Neural cell (in vitro differentiated cells): Measurements from ENCODE around the gene CTR9. TPM values are rescaled to one million over a fixed set of nuclear protein-coding genes. Genes with fewer than 3 reads are reported as not detected.

ENCODE experiments used
- H2AFZ ChIP-seq: fragments of 200-600, 300-800 bp; sonication (generic), shearing (Covaris generic); 2 replicates; pipeline ENCODE4 v1.6.0; 2014; ENCODE audit warnings: low read depth, mild to moderate bottlenecking, antibody characterized with exemption, low read length, moderate library complexity
- H3F3A ChIP-seq: fragments of 200-600 bp; shearing (Covaris generic); 2 replicates; pipeline ENCODE4 v1.6.1; 2016; ENCODE audit warnings: mild to moderate bottlenecking, moderate library complexity, mixed read lengths, antibody characterized with exemption, low read length; ENCODE audit not compliant: insufficient read depth, poor library complexity, severe bottlenecking
- H3K27ac ChIP-seq: fragments of 200-600, 300-800 bp; sonication (generic), shearing (Covaris generic); 2 replicates; pipeline ENCODE4 v1.5.1; 2014; ENCODE audit warnings: mild to moderate bottlenecking, low read length, moderate library complexity
- H3K27me3 ChIP-seq: fragments of 300-800, 200-600 bp; sonication (generic), shearing (Covaris generic); 2 replicates; pipeline ENCODE4 v1.6.0; 2014; ENCODE audit warnings: mild to moderate bottlenecking, low read depth, low read length, moderate library complexity; ENCODE audit not compliant: insufficient read depth
- H3K36me3 ChIP-seq: fragments of 300-800, 200-600 bp; sonication (generic), shearing (Covaris generic); 2 replicates; pipeline ENCODE4 v1.5.1; 2014; ENCODE audit warnings: mild to moderate bottlenecking, antibody characterized with exemption, low read length, moderate library complexity; ENCODE audit not compliant: insufficient read depth
- H3K4me2 ChIP-seq: fragments of 300-800, 200-600 bp; sonication (generic), shearing (Covaris generic); 2 replicates; pipeline ENCODE4 v1.6.0; 2014; ENCODE audit warnings: mild to moderate bottlenecking, low read length
- H3K4me3 ChIP-seq: fragments of 300-800, 200-600 bp; sonication (generic), shearing (Covaris generic); 2 replicates; pipeline ENCODE4 v1.5.1; 2014; ENCODE audit warnings: mild to moderate bottlenecking, low read length, moderate library complexity
- H3K79me2 ChIP-seq: fragments of 200-600 bp; shearing (Covaris generic); replicated peaks from 2 replicates; pipeline ENCODE4 v1.6.0; 2014; ENCODE audit warnings: mild to moderate bottlenecking, low read length, moderate library complexity; ENCODE audit not compliant: insufficient read depth
- H3K9ac ChIP-seq: fragments of 300-800, 200-600 bp; sonication (generic), shearing (Covaris generic); 2 replicates; pipeline ENCODE4 v1.6.1; 2016; ENCODE audit warnings: mild to moderate bottlenecking, low read length, mixed read lengths
- H3K9me2 ChIP-seq: fragments of 200-600 bp; shearing (Covaris generic); 2 replicates; pipeline ENCODE4 v1.6.1; 2016; ENCODE audit warnings: mild to moderate bottlenecking, low read length, mixed read lengths; ENCODE audit not compliant: insufficient read depth
- H3K9me3 ChIP-seq: fragments of 200-600, 300-800 bp; sonication (generic), shearing (Covaris generic); 2 replicates; pipeline ENCODE4 v1.6.1; 2016; ENCODE audit warnings: mild to moderate bottlenecking, mixed run types, low read length, moderate library complexity, mixed read lengths
- H4K20me1 ChIP-seq: fragments of 200-600 bp; shearing (Covaris generic); 2 replicates; pipeline ENCODE4 v1.6.1; 2016; ENCODE audit warnings: mild to moderate bottlenecking, mixed run types; ENCODE audit not compliant: insufficient read depth
- EP300 ChIP-seq: fragments of 450-650 bp; conservative IDR thresholded peaks from 2 replicates; pipeline ENCODE4 v1.6.1; 2014; ENCODE audit warnings: antibody characterized with exemption, mild to moderate bottlenecking, moderate library complexity; ENCODE audit not compliant: poor library complexity, severe bottlenecking
- EZH2 ChIP-seq: fragments of 200-600, 300-800 bp; shearing (Covaris generic), sonication (generic); IDR thresholded peaks from 2 replicates; pipeline ENCODE4 v1.6.1; 2014; ENCODE audit warnings: antibody characterized with exemption, low read length, borderline replicate concordance, mild to moderate bottlenecking; ENCODE audit not compliant: insufficient read depth, poor library complexity, severe bottlenecking
- MXI1 ChIP-seq: fragments of 450-650 bp; conservative IDR thresholded peaks from 2 replicates; pipeline ENCODE4 v1.6.1; 2014; ENCODE audit warnings: antibody characterized with exemption, mild to moderate bottlenecking; ENCODE audit not compliant: poor library complexity, severe bottlenecking
- POLR2AphosphoS5 ChIP-seq: IDR thresholded peaks from 2 replicates; pipeline ENCODE4 v1.6.1; 2012
- RAD21 ChIP-seq: fragments of 450-650 bp; conservative IDR thresholded peaks from 2 replicates; pipeline ENCODE4 v1.6.1; 2014; ENCODE audit warnings: antibody characterized with exemption, mild to moderate bottlenecking, moderate library complexity
- SMC3 ChIP-seq: fragments of 450-650 bp; conservative IDR thresholded peaks from 2 replicates; pipeline ENCODE4 v1.6.1; 2014; ENCODE audit warnings: antibody characterized with exemption, mild to moderate bottlenecking, moderate library complexity; ENCODE audit not compliant: poor library complexity
- TAF1 ChIP-seq: IDR thresholded peaks from 2 replicates; pipeline ENCODE4 v1.6.1; 2012; ENCODE audit warnings: low read depth
- polyA plus RNA-seq: library from polyadenylated mRNA; depleted of rRNA; stranded (reverse); fragments of >200 nt; gene quantifications from 2 replicates; pipeline ENCODE4 v1.2.3, GENCODE V29; 2014
- TF ChIP-seq, protein P1 (sequence below): fragments of 450-650 bp; IDR thresholded peaks from 2 replicates; pipeline ENCODE4 v1.5.1; 2014; ENCODE audit warnings: antibody characterized with exemption, mild to moderate bottlenecking, moderate library complexity; ENCODE audit not compliant: poor library complexity, severe bottlenecking
- TF ChIP-seq, protein P2 (sequence below): IDR thresholded peaks from 2 replicates; pipeline ENCODE4 v1.6.1; 2012; ENCODE audit warnings: borderline replicate concordance

Gene CTR9
- polyA plus RNA-seq, 1 donor from 2014 or later: 24.1 TPM

DNA sequence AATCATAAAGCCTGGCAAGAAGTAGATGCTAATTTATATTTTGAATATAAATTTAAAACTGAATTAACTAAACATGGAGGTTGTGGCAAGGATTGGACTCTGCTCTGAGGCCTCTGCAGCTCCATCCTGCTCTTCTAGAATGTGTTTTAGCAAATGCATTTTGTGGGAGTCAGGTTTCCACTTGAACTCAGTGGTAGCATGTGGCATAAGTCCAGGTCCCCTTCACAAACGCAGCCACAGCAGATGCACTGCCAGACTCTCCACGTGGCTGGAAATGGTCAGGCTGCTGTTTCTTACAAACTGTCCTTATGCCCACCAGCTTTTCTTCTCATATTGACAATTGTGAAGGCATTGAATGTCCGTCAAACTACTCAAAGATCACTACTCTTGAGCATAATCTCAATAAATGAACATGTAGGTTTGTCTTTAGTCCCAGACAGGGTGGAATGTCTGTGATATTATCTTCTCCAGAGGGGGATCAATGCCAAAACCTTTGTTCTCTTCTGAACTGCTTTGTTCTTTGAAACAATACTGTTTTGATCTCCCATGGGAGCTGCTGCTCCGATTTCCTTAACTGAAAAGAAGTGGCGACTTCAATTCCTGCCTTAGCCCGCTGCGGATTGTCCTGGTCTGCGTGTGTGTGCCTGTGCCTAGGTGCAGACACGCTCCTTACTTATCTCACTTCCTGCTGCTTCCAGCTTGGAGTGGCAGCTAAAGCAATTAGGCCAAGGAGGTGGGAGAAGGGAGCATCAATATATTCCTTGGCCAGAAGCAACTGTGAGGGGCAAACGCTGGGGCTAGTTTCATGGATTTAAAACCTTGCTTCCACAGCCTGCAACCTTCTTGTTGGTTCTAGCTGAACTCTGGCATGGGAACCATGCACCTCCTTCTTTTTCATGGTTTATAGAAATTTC, 33.4 kb downstream of the CTR9 start:
- Histone ChIP-seq H3K9me3 (no peaks in the 10 kb centered on the region), H3K36me3 (no peaks in the 10 kb centered on the region), H3K9me2 (no peaks in the 10 kb centered on the region), H3K9ac (no peak overlapping the region), H3K4me3 (no peak overlapping the region), H4K20me1 (no peaks in the 10 kb centered on the region), H2AFZ (no peak overlapping the region), H3K27me3 (no peaks in the 10 kb centered on the region), H3F3A (no peaks in the 10 kb centered on the region), H3K27ac (no peak overlapping the region), H3K4me2 (no peak overlapping the region), H3K79me2 (no peaks in the 10 kb centered on the region)
- TF ChIP-seq RAD21 (no peak), MXI1 (no peak), TAF1 (no peak), EZH2 (no peak), SMC3 (no peak)
- TF ChIP-seq, protein P1, sequence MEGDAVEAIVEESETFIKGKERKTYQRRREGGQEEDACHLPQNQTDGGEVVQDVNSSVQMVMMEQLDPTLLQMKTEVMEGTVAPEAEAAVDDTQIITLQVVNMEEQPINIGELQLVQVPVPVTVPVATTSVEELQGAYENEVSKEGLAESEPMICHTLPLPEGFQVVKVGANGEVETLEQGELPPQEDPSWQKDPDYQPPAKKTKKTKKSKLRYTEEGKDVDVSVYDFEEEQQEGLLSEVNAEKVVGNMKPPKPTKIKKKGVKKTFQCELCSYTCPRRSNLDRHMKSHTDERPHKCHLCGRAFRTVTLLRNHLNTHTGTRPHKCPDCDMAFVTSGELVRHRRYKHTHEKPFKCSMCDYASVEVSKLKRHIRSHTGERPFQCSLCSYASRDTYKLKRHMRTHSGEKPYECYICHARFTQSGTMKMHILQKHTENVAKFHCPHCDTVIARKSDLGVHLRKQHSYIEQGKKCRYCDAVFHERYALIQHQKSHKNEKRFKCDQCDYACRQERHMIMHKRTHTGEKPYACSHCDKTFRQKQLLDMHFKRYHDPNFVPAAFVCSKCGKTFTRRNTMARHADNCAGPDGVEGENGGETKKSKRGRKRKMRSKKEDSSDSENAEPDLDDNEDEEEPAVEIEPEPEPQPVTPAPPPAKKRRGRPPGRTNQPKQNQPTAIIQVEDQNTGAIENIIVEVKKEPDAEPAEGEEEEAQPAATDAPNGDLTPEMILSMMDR: no peak

GRCh38 chr11:10785146-10785474, 34.1 kb downstream of the CTR9 start:
- no peak for TF ChIP-seq EP300
- TF ChIP-seq, protein P2, sequence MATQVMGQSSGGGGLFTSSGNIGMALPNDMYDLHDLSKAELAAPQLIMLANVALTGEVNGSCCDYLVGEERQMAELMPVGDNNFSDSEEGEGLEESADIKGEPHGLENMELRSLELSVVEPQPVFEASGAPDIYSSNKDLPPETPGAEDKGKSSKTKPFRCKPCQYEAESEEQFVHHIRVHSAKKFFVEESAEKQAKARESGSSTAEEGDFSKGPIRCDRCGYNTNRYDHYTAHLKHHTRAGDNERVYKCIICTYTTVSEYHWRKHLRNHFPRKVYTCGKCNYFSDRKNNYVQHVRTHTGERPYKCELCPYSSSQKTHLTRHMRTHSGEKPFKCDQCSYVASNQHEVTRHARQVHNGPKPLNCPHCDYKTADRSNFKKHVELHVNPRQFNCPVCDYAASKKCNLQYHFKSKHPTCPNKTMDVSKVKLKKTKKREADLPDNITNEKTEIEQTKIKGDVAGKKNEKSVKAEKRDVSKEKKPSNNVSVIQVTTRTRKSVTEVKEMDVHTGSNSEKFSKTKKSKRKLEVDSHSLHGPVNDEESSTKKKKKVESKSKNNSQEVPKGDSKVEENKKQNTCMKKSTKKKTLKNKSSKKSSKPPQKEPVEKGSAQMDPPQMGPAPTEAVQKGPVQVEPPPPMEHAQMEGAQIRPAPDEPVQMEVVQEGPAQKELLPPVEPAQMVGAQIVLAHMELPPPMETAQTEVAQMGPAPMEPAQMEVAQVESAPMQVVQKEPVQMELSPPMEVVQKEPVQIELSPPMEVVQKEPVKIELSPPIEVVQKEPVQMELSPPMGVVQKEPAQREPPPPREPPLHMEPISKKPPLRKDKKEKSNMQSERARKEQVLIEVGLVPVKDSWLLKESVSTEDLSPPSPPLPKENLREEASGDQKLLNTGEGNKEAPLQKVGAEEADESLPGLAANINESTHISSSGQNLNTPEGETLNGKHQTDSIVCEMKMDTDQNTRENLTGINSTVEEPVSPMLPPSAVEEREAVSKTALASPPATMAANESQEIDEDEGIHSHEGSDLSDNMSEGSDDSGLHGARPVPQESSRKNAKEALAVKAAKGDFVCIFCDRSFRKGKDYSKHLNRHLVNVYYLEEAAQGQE: no peak
- no peak for TF ChIP-seq RAD21
- TF ChIP-seq TAF1: no peak
- TF ChIP-seq SMC3: no peak
- TF ChIP-seq MXI1: no peak
- TF ChIP-seq POLR2AphosphoS5: no peak
- TF ChIP-seq, protein P1: no peak
- no peak for TF ChIP-seq EZH2
- Histone ChIP-seq H2AFZ (no peak overlapping the region), H3K9me2 (no peaks in the 10 kb centered on the region), H4K20me1 (no peaks in the 10 kb centered on the region), H3K79me2 (no peaks in the 10 kb centered on the region), H3K9ac (no peak overlapping the region), H3K27me3 (no peaks in the 10 kb centered on the region), H3K4me3 (no peak overlapping the region), H3K27ac (no peak overlapping the region), H3K36me3 (no peaks in the 10 kb centered on the region), H3K9me3 (no peaks in the 10 kb centered on the region), H3F3A (no peaks in the 10 kb centered on the region), H3K4me2 (no peak overlapping the region)
